ENCODE data around the gene EXTL2.

- TF ChIP-seq CTCF (tag by site-specific recombination; IDR thresholded peaks at IDR 0.05) (no peak), GLIS1 (tag by site-specific recombination; IDR thresholded peaks at IDR 0.05) (no peak), ZNF121 (tag by site-specific recombination; IDR thresholded peaks at IDR 0.05) (no peak), ZNF10 (tag by site-specific recombination; IDR thresholded peaks at IDR 0.05) (no peak), ZNF629 (tag by site-specific recombination; IDR thresholded peaks at IDR 0.05) (no peak), ZBTB49 (tag by site-specific recombination; IDR thresholded peaks at IDR 0.05; ENCODE audit: low read depth) (no peak), ZNF274 (IDR thresholded peaks at IDR 0.05; ENCODE audit: low read length) (no peak), ZNF274 (tag by site-specific recombination; IDR thresholded peaks at IDR 0.05; ENCODE audit: borderline replicate concordance) (no peak), TCF7L2 (IDR thresholded peaks at IDR 0.05; ENCODE audit: borderline replicate concordance, low read depth, low read length) (no peak), PRDM1 (tag by site-specific recombination; IDR thresholded peaks at IDR 0.05) (no peak), REST (tag by site-specific recombination; IDR thresholded peaks at IDR 0.05) (no peak), ZNF596 (tag by site-specific recombination; IDR thresholded peaks at IDR 0.05) (no peak)
- TF ChIP-seq, protein P1, sequence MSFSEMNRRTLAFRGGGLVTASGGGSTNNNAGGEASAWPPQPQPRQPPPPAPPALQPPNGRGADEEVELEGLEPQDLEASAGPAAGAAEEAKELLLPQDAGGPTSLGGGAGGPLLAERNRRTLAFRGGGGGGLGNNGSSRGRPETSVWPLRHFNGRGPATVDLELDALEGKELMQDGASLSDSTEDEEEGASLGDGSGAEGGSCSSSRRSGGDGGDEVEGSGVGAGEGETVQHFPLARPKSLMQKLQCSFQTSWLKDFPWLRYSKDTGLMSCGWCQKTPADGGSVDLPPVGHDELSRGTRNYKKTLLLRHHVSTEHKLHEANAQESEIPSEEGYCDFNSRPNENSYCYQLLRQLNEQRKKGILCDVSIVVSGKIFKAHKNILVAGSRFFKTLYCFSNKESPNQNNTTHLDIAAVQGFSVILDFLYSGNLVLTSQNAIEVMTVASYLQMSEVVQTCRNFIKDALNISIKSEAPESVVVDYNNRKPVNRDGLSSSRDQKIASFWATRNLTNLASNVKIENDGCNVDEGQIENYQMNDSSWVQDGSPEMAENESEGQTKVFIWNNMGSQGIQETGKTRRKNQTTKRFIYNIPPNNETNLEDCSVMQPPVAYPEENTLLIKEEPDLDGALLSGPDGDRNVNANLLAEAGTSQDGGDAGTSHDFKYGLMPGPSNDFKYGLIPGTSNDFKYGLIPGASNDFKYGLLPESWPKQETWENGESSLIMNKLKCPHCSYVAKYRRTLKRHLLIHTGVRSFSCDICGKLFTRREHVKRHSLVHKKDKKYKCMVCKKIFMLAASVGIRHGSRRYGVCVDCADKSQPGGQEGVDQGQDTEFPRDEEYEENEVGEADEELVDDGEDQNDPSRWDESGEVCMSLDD (tag by site-specific recombination; IDR thresholded peaks at IDR 0.05), result no peak
These were observed 27.8 kb downstream of the EXTL2 start for GRCh38 chr1:100866901-100867206.
